ENCODE results near the gene C5orf15.

Gene C5orf15

GRCh38 chr5:133919148-133920136 is 49.0 kb downstream of the C5orf15 start:
- DNase-seq: no peak

GRCh38 chr5:133918731-133919130 is 49.7 kb downstream of the C5orf15 start:
- DNase-seq: no peak

GRCh38 chr5:133918316-133918715 is 50.1 kb downstream of the C5orf15 start:
- no peak for DNase-seq

GRCh38 chr5:133917785-133918184 is 50.6 kb downstream of the C5orf15 start:
- DNase-seq: no peak

- DNase-seq: no peak
These were observed 51.5 kb downstream of the C5orf15 start for GRCh38 chr5:133916914-133917313.

GRCh38 chr5:133916479-133916878 is 51.9 kb downstream of the C5orf15 start:
- no peak for DNase-seq

- DNase-seq: no peak
These were observed 54.0 kb downstream of the C5orf15 start for GRCh38 chr5:133914434-133914833.

- no peak for DNase-seq
These were observed 54.8 kb downstream of the C5orf15 start for GRCh38 chr5:133913413-133914155.

- DNase-seq: no peak
These were observed 55.5 kb downstream of the C5orf15 start for GRCh38 chr5:133912951-133913350.

GRCh38 chr5:133910571-133910970 is 57.9 kb downstream of the C5orf15 start:
- DNase-seq: no peak

GRCh38 chr5:133909603-133910002 is 58.8 kb downstream of the C5orf15 start:
- no peak for DNase-seq

- no peak for DNase-seq
These were observed 61.4 kb downstream of the C5orf15 start for GRCh38 chr5:133907075-133907474.

- no peak for DNase-seq
These were observed 62.1 kb downstream of the C5orf15 start for GRCh38 chr5:133906303-133906702.
